GM21515 (cell line): ENCODE results near the gene STAP1.
"Not testable (repeated sequence)": the region's sequence is repeated elsewhere in the genome, so short reads cannot be mapped to it uniquely, and the experiment has no call there.

Source experiments
- ATAC-seq: cut with Tn5 transposase; IDR thresholded peaks from one replicate; pipeline ENCODE4 v1.9.1; 2021; ENCODE audit not compliant: unreplicated experiment

STAP1 gene

GRCh38 chr4:67614186-67614585 is 55.7 kb downstream of the STAP1 start:
- no peak for ATAC-seq

GRCh38 chr4:67615119-67615518 is 56.6 kb downstream of the STAP1 start:
- ATAC-seq = no peak

GRCh38 chr4:67616478-67616877 is 58.0 kb downstream of the STAP1 start:
- no peak for ATAC-seq

DNA sequence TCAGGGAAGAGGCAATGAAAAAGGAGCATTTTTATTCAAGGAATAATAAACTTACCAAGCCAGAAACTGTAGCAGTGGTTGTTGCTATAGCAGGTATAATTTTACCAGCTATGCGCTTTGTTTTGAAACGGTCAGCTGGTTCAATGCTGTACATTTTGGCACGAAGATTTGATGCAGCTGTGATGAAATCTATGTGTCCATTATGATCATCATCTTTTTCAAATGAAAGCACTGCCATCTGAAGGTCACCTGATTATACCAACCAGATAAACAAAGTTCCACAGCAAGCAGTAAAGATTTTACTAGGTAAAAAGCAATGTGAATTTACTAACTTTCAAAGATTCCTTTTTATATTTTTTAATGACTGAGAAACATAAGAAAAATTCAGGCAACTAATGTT is 66.4 kb downstream of the STAP1 start:
- ATAC-seq = no peak

GRCh38 chr4:67632492-67632891 is 74.0 kb downstream of the STAP1 start:
- peak; percentile 88 for ATAC-seq

GRCh38 chr4:67634741-67635140 is 76.2 kb downstream of the STAP1 start:
- no peak for ATAC-seq

GRCh38 chr4:67635331-67635730 is 76.8 kb downstream of the STAP1 start:
- ATAC-seq = no peak

- not testable (repeated sequence) for ATAC-seq
These were observed 78.5 kb downstream of the STAP1 start for GRCh38 chr4:67636978-67637377.

DNA sequence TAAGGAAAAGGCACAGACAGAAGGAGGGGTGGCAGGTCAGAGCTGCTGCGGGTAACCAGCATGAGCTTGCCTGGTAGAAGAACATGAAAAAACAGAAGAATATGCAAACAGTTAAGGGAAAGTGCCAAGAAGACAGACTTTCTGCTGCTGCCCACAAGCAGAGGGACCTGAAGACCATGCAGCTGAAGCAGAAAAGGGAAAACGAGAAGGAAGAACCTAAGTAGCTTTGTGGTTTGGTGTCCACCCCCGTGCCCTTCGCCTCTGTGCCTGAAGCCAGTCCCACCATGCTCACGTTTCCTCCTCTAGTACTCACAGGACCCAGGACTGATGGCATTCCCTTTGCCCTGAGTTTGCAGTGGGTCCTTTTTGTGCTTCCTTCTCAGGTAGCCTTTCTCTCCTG is 79.6 kb downstream of the STAP1 start:
- ATAC-seq = no peak

GRCh38 chr4:67651536-67651935 is 93.0 kb downstream of the STAP1 start:
- ATAC-seq = no peak
